ENCODE measurements around the gene IQCE.

Gene IQCE

GRCh38 chr7:2621948-2622640 lies 63.3 kb downstream of the IQCE start:
- H3K4me1 ChIP-seq (ENCODE audit: insufficient read depth, low read length, severe bottlenecking), result no peaks in the 10 kb centered on the region
- no peak overlapping the region for H3K4me3 ChIP-seq (ENCODE audit: low read depth, low read length, poor library complexity, severe bottlenecking)
- H2AFZ ChIP-seq (ENCODE audit: low read length), result no peak overlapping the region
- H4K20me1 ChIP-seq (ENCODE audit: insufficient read depth, low read length), result no peaks in the 10 kb centered on the region
- TF ChIP-seq CTCF (IDR thresholded peaks at IDR 0.05; ENCODE audit: low read length) (no peak), EZH2 (IDR thresholded peaks at IDR 0.05; ENCODE audit: borderline replicate concordance, low read length) (no peak)
- no peaks in the 10 kb centered on the region for H3K9me2 ChIP-seq (ENCODE audit: low read depth, low read length)
- no peaks in the 10 kb centered on the region for H3K9me3 ChIP-seq (ENCODE audit: low read length)
- no peaks in the 10 kb centered on the region for H3F3A ChIP-seq (ENCODE audit: insufficient read depth, low read length)
- H3K4me2 ChIP-seq (ENCODE audit: low read length), result no peak overlapping the region
- H3K27me3 ChIP-seq (ENCODE audit: insufficient read depth, low read length), result peaks cover 5% of the 10 kb centered on the region; the same call in 1 of the 2 replicates
- H3K9ac ChIP-seq (ENCODE audit: low read length), result no peak overlapping the region
- H3K79me2 ChIP-seq (ENCODE audit: insufficient read depth, low read length), result no peaks in the 10 kb centered on the region
- no peak overlapping the region for H3K27ac ChIP-seq (ENCODE audit: low read depth, low read length, poor library complexity, severe bottlenecking)
- H3K36me3 ChIP-seq (ENCODE audit: insufficient read depth, low read length), result no peaks in the 10 kb centered on the region

- no peaks in the 10 kb centered on the region for H3K9me3 ChIP-seq (ENCODE audit: low read length)
- H3K4me2 ChIP-seq (ENCODE audit: low read length), result no peak overlapping the region
- H3K9me2 ChIP-seq (ENCODE audit: low read depth, low read length), result no peaks in the 10 kb centered on the region
- H3K27me3 ChIP-seq (ENCODE audit: insufficient read depth, low read length), result peaks cover 6% of the 10 kb centered on the region; the same call in 1 of the 2 replicates
- H3K9ac ChIP-seq (ENCODE audit: low read length), result no peak overlapping the region
- H4K20me1 ChIP-seq (ENCODE audit: insufficient read depth, low read length), result no peaks in the 10 kb centered on the region
- H3K27ac ChIP-seq (ENCODE audit: low read depth, low read length, poor library complexity, severe bottlenecking), result no peak overlapping the region
- H3K79me2 ChIP-seq (ENCODE audit: insufficient read depth, low read length), result no peaks in the 10 kb centered on the region
- no peaks in the 10 kb centered on the region for H3K36me3 ChIP-seq (ENCODE audit: insufficient read depth, low read length)
- TF ChIP-seq EZH2 (IDR thresholded peaks at IDR 0.05; ENCODE audit: borderline replicate concordance, low read length) (no peak), CTCF (IDR thresholded peaks at IDR 0.05; ENCODE audit: low read length) (no peak)
- H3K4me3 ChIP-seq (ENCODE audit: low read depth, low read length, poor library complexity, severe bottlenecking), result no peak overlapping the region
- H3K4me1 ChIP-seq (ENCODE audit: insufficient read depth, low read length, severe bottlenecking), result no peaks in the 10 kb centered on the region
- H3F3A ChIP-seq (ENCODE audit: insufficient read depth, low read length), result no peaks in the 10 kb centered on the region
- no peak overlapping the region for H2AFZ ChIP-seq (ENCODE audit: low read length)
Observed at GRCh38 chr7:2622869-2623697, 64.3 kb downstream of the IQCE start.

GRCh38 chr7:2623698-2624014 lies 64.9 kb downstream of the IQCE start:
- no peaks in the 10 kb centered on the region for H3K79me2 ChIP-seq (ENCODE audit: insufficient read depth, low read length)
- H3K4me1 ChIP-seq (ENCODE audit: insufficient read depth, low read length, severe bottlenecking), result no peaks in the 10 kb centered on the region
- no peaks in the 10 kb centered on the region for H3K36me3 ChIP-seq (ENCODE audit: insufficient read depth, low read length)
- no peaks in the 10 kb centered on the region for H3K9me2 ChIP-seq (ENCODE audit: low read depth, low read length)
- no peak overlapping the region for H3K4me2 ChIP-seq (ENCODE audit: low read length)
- no peak for TF ChIP-seq EZH2 (IDR thresholded peaks at IDR 0.05; ENCODE audit: borderline replicate concordance, low read length)
- no peak for TF ChIP-seq CTCF (IDR thresholded peaks at IDR 0.05; ENCODE audit: low read length)
- H3K4me3 ChIP-seq (ENCODE audit: low read depth, low read length, poor library complexity, severe bottlenecking), result no peak overlapping the region
- H3F3A ChIP-seq (ENCODE audit: insufficient read depth, low read length), result no peaks in the 10 kb centered on the region
- H3K27me3 ChIP-seq (ENCODE audit: insufficient read depth, low read length), result peaks cover 6% of the 10 kb centered on the region; the same call in 1 of the 2 replicates
- no peak overlapping the region for H3K27ac ChIP-seq (ENCODE audit: low read depth, low read length, poor library complexity, severe bottlenecking)
- no peaks in the 10 kb centered on the region for H3K9me3 ChIP-seq (ENCODE audit: low read length)
- no peaks in the 10 kb centered on the region for H4K20me1 ChIP-seq (ENCODE audit: insufficient read depth, low read length)
- no peak overlapping the region for H2AFZ ChIP-seq (ENCODE audit: low read length)
- H3K9ac ChIP-seq (ENCODE audit: low read length), result no peak overlapping the region
